Panc1 (cell line): Measurements from ENCODE around the gene PRC1. TPM values are rescaled to one million over a fixed set of nuclear protein-coding genes. Genes with fewer than 3 reads are reported as not detected.

Source experiments
- ATAC-seq: fragments of 200-7000 bp; cut with Tn5 transposase; 2 replicates; pipeline ENCODE4 v1.9.1; 2020; ENCODE audit warnings: mild to moderate bottlenecking, moderate library complexity
- BruUV-seq: library from RNA; stranded (reverse); fragments of 400-500 nt; replicated peaks from 2 replicates; lab custom pipeline; 2021; lab: Mats Ljungman, UMichigan
- CTCF ChIA-PET: fragments of 300-600 bp; sonication (Branson Sonifier 250); formaldehyde crosslinking; loops from one replicate; lab custom pipeline; 2022; ENCODE audit warnings: antibody characterized with exemption; lab: Charles Lee
- POLR2A ChIA-PET: fragments of 300-600 bp; sonication (Branson Sonifier 250); formaldehyde crosslinking; loops from one replicate; lab custom pipeline; 2022; ENCODE audit warnings: antibody characterized with exemption; lab: Charles Lee
- DNase-seq: peaks from one replicate; pipeline ENCODE4 v3.0.0-alpha.2; 2010; ENCODE audit warnings: low read depth, low spot score
- H3K27ac ChIP-seq: 2 replicates; pipeline ENCODE4 v1.5.1; 2011; ENCODE audit warnings: mild to moderate bottlenecking, low read length, inconsistent platforms
- H3K27me3 ChIP-seq: fragments of 200-500 bp; sonication (Bioruptor generic); 2 replicates; pipeline ENCODE4 v1.6.0; 2014; ENCODE audit warnings: low read length, inconsistent platforms; ENCODE audit not compliant: control insufficient read depth, insufficient read depth
- H3K36me3 ChIP-seq: fragments of 200-500 bp; sonication (Bioruptor generic); 2 replicates; pipeline ENCODE4 v1.5.1; 2014; ENCODE audit warnings: inconsistent platforms, mild to moderate bottlenecking, low read length, moderate library complexity; ENCODE audit not compliant: control insufficient read depth, insufficient read depth
- H3K4me1 ChIP-seq: 2 replicates; pipeline ENCODE4 v1.5.1; 2011; ENCODE audit warnings: inconsistent platforms, mild to moderate bottlenecking, low read length, moderate library complexity; ENCODE audit not compliant: control insufficient read depth, insufficient read depth
- H3K4me3 ChIP-seq, 2 experiments: 2 replicates each; pipeline ENCODE4 v1.5.1; 2011 to 2012; ENCODE audit warnings: low read depth in 2 of 2, low read length in 2 of 2, mild to moderate bottlenecking in 2 of 2, inconsistent platforms in 1 of 2, moderate library complexity in 1 of 2
- H3K9me3 ChIP-seq: fragments of 200-500 bp; sonication (Bioruptor generic); 2 replicates; pipeline ENCODE4 v1.5.1; 2014; ENCODE audit warnings: low read depth, mild to moderate bottlenecking, inconsistent platforms, low read length, moderate library complexity; ENCODE audit not compliant: control insufficient read depth, insufficient read depth
- POLR2AphosphoS5 ChIP-seq: IDR thresholded peaks from 2 replicates; pipeline ENCODE4 v1.6.1; 2012; ENCODE audit warnings: mild to moderate bottlenecking, low read depth, low read length, moderate library complexity
- SIN3A ChIP-seq: IDR thresholded peaks from 2 replicates; pipeline ENCODE4 v1.6.1; 2012; ENCODE audit warnings: low read depth, mild to moderate bottlenecking, low read length, moderate library complexity, borderline replicate concordance; ENCODE audit not compliant: insufficient read depth
- TCF7L2 ChIP-seq: IDR thresholded peaks from 2 replicates; pipeline ENCODE4 v1.6.1; 2011; ENCODE audit warnings: mild to moderate bottlenecking, low read depth, low read length, inconsistent platforms
- in situ Hi-C: cut with HindIII; loops from 2 replicates; pipeline ENCODE4 v1.10.0; 2016; ENCODE audit warnings: low sequenced_read_pairs, low pct_unique_long_range_greater_than_20kb
- intact Hi-C: fragments of 100-400 bp; cut with micrococcal nuclease; formaldehyde crosslinking; loops from one replicate; pipeline ENCODE4 v1.10.0; 2022; ENCODE audit not compliant: unreplicated experiment
- total RNA-seq: library from RNA; stranded (reverse); gene quantifications from one replicate; pipeline ENCODE4 v1.2.1, GENCODE V29; 2021; ENCODE audit not compliant: unreplicated experiment
- TF ChIP-seq, protein P1 (sequence below), 2 experiments: IDR thresholded peaks; 2 replicates each; pipeline ENCODE4 v1.6.1; 2011 to 2012; ENCODE audit warnings: low read depth in 2 of 2, control low read depth in 1 of 2, low read length in 1 of 2, mild to moderate bottlenecking in 1 of 2, moderate library complexity in 1 of 2; ENCODE audit not compliant: insufficient read depth in 1 of 2
- TF ChIP-seq, protein P2 (sequence below): fragments of 450-650 bp; IDR thresholded peaks from 2 replicates; pipeline ENCODE4 v1.5.1; 2017; ENCODE audit warnings: mild to moderate bottlenecking

The PRC1 gene
- total RNA-seq, 1 experiment from 2014 or later, result 228 TPM

DNA sequence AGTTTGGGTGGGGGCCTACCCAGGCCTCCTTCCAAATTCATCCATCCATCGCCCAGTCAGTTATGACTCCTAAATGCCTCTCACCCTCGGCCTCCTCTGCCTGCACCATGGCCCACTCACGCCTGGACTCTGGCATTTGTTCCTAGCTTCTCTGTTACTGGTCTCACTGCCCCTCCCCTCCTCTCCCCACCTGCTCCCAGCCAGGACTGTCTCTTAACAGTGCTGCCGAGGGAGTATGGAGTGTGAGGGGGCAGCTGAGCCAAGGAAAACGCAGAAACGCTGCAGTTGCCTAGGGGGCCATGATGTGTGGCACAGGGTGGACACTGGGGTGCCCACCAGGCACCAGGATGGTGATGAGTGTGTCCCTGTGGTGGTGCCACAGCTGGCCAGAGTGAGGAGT, 36.5 kb downstream of the PRC1 start:
- no peak for ATAC-seq
- ChIA-PET POLR2A (no interaction called here), CTCF (interaction anchor here (0.6 to 2.0 kb wide), 2 partner anchors 20 to 314 kb away, joined by 11 to 12 read pairs; no protein-coding TSS in a partner anchor)
- TF ChIP-seq, protein P1, sequence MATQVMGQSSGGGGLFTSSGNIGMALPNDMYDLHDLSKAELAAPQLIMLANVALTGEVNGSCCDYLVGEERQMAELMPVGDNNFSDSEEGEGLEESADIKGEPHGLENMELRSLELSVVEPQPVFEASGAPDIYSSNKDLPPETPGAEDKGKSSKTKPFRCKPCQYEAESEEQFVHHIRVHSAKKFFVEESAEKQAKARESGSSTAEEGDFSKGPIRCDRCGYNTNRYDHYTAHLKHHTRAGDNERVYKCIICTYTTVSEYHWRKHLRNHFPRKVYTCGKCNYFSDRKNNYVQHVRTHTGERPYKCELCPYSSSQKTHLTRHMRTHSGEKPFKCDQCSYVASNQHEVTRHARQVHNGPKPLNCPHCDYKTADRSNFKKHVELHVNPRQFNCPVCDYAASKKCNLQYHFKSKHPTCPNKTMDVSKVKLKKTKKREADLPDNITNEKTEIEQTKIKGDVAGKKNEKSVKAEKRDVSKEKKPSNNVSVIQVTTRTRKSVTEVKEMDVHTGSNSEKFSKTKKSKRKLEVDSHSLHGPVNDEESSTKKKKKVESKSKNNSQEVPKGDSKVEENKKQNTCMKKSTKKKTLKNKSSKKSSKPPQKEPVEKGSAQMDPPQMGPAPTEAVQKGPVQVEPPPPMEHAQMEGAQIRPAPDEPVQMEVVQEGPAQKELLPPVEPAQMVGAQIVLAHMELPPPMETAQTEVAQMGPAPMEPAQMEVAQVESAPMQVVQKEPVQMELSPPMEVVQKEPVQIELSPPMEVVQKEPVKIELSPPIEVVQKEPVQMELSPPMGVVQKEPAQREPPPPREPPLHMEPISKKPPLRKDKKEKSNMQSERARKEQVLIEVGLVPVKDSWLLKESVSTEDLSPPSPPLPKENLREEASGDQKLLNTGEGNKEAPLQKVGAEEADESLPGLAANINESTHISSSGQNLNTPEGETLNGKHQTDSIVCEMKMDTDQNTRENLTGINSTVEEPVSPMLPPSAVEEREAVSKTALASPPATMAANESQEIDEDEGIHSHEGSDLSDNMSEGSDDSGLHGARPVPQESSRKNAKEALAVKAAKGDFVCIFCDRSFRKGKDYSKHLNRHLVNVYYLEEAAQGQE (IDR thresholded peaks at IDR 0.05; ENCODE audit: insufficient read depth in 1 of 2, low read depth in 2 of 2, low read length in 1 of 2), result no peak
- TF ChIP-seq TCF7L2 (no peak), POLR2AphosphoS5 (no peak), SIN3A (no peak)
- TF ChIP-seq, protein P2, sequence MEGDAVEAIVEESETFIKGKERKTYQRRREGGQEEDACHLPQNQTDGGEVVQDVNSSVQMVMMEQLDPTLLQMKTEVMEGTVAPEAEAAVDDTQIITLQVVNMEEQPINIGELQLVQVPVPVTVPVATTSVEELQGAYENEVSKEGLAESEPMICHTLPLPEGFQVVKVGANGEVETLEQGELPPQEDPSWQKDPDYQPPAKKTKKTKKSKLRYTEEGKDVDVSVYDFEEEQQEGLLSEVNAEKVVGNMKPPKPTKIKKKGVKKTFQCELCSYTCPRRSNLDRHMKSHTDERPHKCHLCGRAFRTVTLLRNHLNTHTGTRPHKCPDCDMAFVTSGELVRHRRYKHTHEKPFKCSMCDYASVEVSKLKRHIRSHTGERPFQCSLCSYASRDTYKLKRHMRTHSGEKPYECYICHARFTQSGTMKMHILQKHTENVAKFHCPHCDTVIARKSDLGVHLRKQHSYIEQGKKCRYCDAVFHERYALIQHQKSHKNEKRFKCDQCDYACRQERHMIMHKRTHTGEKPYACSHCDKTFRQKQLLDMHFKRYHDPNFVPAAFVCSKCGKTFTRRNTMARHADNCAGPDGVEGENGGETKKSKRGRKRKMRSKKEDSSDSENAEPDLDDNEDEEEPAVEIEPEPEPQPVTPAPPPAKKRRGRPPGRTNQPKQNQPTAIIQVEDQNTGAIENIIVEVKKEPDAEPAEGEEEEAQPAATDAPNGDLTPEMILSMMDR, result no peak
- Histone ChIP-seq H3K36me3 (no peaks in the 10 kb centered on the region; the same call in none of the 2 replicates), H3K27me3 (no peaks in the 10 kb centered on the region), H3K4me3 (no peak overlapping the region), H3K9me3 (no peaks in the 10 kb centered on the region), H3K27ac (no peak overlapping the region), H3K4me1 (peaks cover 17% of the 10 kb centered on the region)
- BruUV-seq, result no TSS peak
- intact Hi-C loops (loop anchor here (2.0 kb wide), 2 partner anchors 91 to 313 kb away; no protein-coding TSS in a partner anchor), in situ Hi-C loops (no loop called here)
- DNase-seq, result no peak

DNA sequence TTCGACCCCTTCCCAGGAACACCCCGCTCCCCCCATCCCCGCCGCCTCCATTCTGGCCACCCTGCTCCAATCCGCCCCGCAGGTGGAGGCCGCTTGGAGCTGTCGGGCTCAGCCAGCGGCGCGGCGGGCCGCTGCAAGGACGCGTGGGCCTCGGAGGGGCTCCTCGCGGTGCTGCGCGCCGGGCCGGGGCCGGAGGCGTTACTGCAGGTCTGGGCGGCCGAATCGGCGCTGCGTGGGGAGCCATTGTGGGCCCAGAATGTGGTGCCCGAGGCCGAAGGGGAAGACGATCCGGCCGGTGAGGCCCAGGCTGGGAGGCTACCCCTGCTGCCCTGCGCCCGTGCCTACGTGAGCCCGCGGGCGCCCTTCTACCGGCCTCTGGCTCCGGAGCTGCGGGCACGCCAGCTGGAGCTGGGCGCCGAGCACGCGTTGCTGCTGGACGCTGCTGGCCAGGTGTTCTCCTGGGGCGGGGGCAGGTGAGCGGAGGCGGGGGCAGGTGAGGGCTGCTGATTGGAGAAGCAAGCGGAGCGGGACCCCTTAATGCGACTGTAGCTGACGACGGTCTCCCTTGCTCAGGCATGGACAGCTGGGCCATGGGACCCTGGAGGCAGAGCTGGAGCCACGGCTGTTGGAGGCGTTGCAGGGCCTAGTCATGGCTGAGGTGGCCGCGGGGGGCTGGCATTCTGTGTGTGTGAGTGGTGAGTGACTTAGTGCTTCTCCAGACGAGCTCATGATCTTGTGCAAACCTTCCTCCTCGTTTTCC, 37.1 kb downstream of the PRC1 start:
- H3K27ac ChIP-seq, result peak overlapping the region; percentile 96; the same call in 1 of the 2 replicates
- H3K4me1 ChIP-seq, result peaks cover 17% of the 10 kb centered on the region
- ChIA-PET CTCF (interaction anchor here (0.6 to 3.4 kb wide), 8 partner anchors 9 to 552 kb away, joined by 3 to 16 read pairs (median 8); no protein-coding TSS in a partner anchor), POLR2A (no interaction called here)
- no TSS peak for BruUV-seq
- peak overlapping the region; percentile 77 to 81 for H3K4me3 ChIP-seq
- in situ Hi-C loops, result no loop called here
- intact Hi-C loops, result loop anchor here (2.0 kb wide), 2 partner anchors 92 to 314 kb away; no protein-coding TSS in a partner anchor
- no peaks in the 10 kb centered on the region for H3K27me3 ChIP-seq
- H3K9me3 ChIP-seq, result no peaks in the 10 kb centered on the region
- DNase-seq (no peak), ATAC-seq (peak; percentile 3)
- H3K36me3 ChIP-seq, result no peaks in the 10 kb centered on the region; the same call in 1 of the 2 replicates
- TF ChIP-seq, protein P1 (IDR thresholded peaks at IDR 0.05; ENCODE audit: insufficient read depth in 1 of 2, low read depth in 2 of 2, low read length in 1 of 2), result no peak
- TF ChIP-seq TCF7L2 (no peak), SIN3A (no peak)
